Thyroid gland (tissue), 4 donors: ENCODE data around the gene MUC2. TPM values are rescaled to one million over a fixed set of nuclear protein-coding genes. Genes with fewer than 3 reads are reported as not detected.

Experiments used
- DNase-seq, 2 donors: peaks; one replicate each; pipeline ENCODE4 v3.0.0-alpha.2; 2019
- H3K27ac ChIP-seq, 3 donors: fragments of 200-600 bp; sonication (generic); 1 replicate in 2 of 3; 2 replicates in 1 of 3; pipeline ENCODE4 v1.5.1; 2016 to 2019; ENCODE audit warnings: mild to moderate bottlenecking in 1 of 3, moderate library complexity in 1 of 3
- H3K27me3 ChIP-seq: fragments of 200-600 bp; sonication (generic); one replicate; pipeline ENCODE4 v1.5.1; 2019
- H3K36me3 ChIP-seq, 2 donors: fragments of 200-600 bp; sonication (generic); one replicate each; pipeline ENCODE4 v1.5.1; 2016 to 2019
- H3K4me1 ChIP-seq, 2 donors: fragments of 200-600 bp; sonication (generic); one replicate each; pipeline ENCODE4 v1.5.1; 2017 to 2019
- H3K4me3 ChIP-seq, 3 donors: fragments of 200-600 bp; sonication (generic); replicated peaks in 1 of 3; 1 replicate in 2 of 3; 2 replicates in 1 of 3; pipeline ENCODE4 v1.5.1; 2016; ENCODE audit warnings: mild to moderate bottlenecking in 1 of 3
- H3K9me3 ChIP-seq: fragments of 200-600 bp; sonication (generic); one replicate; pipeline ENCODE4 v1.5.1; 2017
- CTCF ChIP-seq, 6 experiments: fragments of 200-600 bp in 3 of 6; fragments of 450-650 bp in 3 of 6; sonication (generic) in 3 of 6; IDR thresholded peaks; one replicate each; pipeline ENCODE4 v1.5.1; 2016 to 2019; ENCODE audit warnings: antibody characterized with exemption in 6 of 6, mild to moderate bottlenecking in 2 of 6, inconsistent platforms in 1 of 6, moderate library complexity in 1 of 6
- POLR2A ChIP-seq, 2 donors: fragments of 450-650 bp; IDR thresholded peaks; one replicate each; pipeline ENCODE4 v1.6.1; 2017; ENCODE audit warnings: antibody characterized with exemption in 2 of 2, mild to moderate bottlenecking in 2 of 2, moderate library complexity in 1 of 2
- WGBS, 2 donors: methylation state at CpG; one replicate each; pipeline ENCODE4 v1.1.5; 2017; 5-methylcytosine and 5-hydroxymethylcytosine counted together
- intact Hi-C: fragments of 100-400 bp; cut with DNase I; formaldehyde crosslinking; loops from one replicate; pipeline ENCODE4 v1.15.1; 2023
- total RNA-seq, 4 donors: library from RNA; depleted of rRNA; stranded (reverse); fragments of >200 nt; gene quantifications; one replicate each; pipeline ENCODE4 v1.2.3, GENCODE V29; 2016

MUC2 gene
- total RNA-seq, 4 donors from 2014 or later: not detected

DNA sequence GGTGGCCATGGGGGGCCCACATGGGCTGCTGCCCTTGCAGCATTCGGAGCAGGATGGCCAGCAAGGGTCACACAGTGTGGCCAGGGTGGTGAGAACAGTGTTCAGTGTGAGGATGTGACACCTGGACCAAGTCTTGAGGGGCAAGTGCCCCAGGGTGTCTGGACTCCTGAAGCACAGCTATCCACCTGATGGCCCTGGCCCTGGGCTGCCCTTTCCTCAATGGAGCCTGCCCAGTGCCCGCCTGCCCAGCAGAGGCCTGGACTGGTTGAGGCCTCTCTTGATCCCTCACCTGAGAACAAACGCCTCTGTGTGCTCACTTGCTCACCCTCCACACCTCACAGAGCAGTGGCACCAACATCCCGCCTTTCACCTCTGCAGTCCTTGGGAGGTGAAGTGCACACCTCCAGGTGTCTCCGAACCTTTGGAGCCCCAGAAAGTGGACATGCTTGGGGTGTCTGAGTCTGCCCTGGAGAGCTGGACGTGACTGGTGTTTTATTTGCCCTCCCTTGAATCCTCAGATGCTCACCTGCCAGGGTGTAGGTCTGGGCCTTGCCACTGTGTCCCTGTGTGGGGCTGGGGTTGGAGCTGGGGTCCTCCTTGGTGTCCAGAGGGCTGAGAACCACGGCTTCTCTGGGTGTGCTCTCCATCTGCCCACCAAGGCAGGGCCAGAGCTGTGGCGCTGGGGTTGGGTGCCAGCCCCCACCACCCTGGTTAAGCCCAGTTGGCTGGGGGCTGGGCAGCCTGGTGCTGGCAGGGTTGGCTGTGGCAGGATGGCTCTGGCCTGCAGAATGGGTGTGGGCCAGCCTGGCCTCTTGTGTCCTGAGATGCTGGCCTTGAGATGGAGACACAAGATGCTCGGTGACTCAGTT, 3.8 kb upstream of the MUC2 start:
- no peak for TF ChIP-seq CTCF (IDR thresholded peaks at IDR 0.05)
- TF ChIP-seq POLR2A (IDR thresholded peaks at IDR 0.05): no peak
- H3K9me3 ChIP-seq: no peaks in the 10 kb centered on the region
- no peaks in the 10 kb centered on the region for H3K27me3 ChIP-seq
- no peaks in the 10 kb centered on the region for H3K4me1 ChIP-seq
- H3K36me3 ChIP-seq: no peaks in the 10 kb centered on the region
- no peak overlapping the region for H3K4me3 ChIP-seq
- WGBS, 2 donors: 60 to 86% methylated on average over 1 to 7 of the region's 9 CpGs
- DNase-seq: no peak
- H3K27ac ChIP-seq: no peak overlapping the region
- intact Hi-C loops: no loop called here

DNA sequence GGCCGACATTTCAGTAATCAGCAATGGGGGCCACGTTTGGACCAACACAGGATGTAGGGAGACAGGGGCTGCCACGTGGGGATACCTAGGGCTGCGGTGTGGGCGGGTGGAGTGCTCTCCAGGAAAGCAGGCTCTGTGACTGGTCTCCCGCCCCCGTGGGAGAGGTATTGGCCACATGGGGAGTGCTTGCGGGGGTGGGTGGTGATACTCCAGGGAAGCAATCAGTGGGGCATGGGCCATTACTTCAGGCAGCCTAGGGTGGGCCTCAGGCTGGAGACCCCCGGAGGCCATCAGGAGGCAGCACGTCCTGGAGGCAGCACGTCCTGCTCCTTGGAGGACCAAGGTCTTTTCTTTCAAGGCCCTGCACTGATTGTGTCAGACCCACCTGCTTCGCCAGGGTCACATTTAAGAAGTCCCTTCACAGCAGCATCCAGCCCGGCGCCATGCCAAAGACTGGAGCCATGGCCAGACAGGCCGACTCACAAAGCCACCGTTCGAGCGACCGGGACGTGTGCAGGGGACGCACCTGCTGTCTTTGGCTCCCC, 3.0 kb upstream of the MUC2 start:
- no peaks in the 10 kb centered on the region for H3K9me3 ChIP-seq
- no peak overlapping the region for H3K27ac ChIP-seq
- H3K27me3 ChIP-seq: no peaks in the 10 kb centered on the region
- no peaks in the 10 kb centered on the region for H3K4me1 ChIP-seq
- no peak for DNase-seq
- WGBS, 2 donors: 66 to 72% methylated on average over 11 to 19 of the region's 21 CpGs
- no peaks in the 10 kb centered on the region for H3K36me3 ChIP-seq
- H3K4me3 ChIP-seq: no peak overlapping the region
- intact Hi-C loops: no loop called here
- TF ChIP-seq CTCF (IDR thresholded peaks at IDR 0.05) (no peak), POLR2A (IDR thresholded peaks at IDR 0.05) (no peak)

DNA sequence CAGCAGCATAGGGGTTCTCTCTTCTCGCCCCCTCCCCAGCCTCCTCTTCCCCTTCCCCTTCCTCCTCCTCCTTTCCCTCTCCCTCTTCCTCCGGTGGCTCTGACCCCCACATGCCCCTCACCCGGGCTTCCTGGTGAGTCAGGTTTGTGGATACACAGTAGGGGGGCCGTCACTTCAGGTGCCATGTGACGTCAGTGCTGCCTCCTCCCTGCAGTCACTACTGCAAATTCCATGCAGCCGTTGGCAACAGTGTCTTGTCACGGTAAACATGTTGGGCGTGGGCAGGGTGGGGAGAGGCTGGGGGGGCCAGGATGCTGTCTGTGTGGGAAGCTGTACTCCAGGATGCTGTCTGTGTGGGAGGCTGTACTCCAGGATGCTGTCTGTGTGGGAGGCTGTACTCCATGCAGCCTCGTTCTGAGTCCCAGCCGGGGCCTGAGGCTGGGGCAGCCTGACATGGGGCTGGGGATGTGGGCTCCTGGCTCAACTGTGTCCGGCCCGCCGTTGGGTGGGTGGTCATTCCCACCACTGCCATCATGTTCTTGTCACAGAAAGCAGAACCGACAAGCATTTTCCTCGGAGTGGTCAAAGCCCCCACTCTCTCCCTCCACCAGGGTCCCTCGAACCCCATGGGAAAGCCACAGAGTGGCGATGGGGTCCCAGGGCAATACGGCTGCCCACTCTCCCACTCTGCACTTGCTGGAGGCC, 2.4 kb upstream of the MUC2 start:
- DNase-seq: no peak
- H3K27me3 ChIP-seq: no peaks in the 10 kb centered on the region
- TF ChIP-seq CTCF (IDR thresholded peaks at IDR 0.05) (no peak), POLR2A (IDR thresholded peaks at IDR 0.05) (no peak)
- H3K27ac ChIP-seq: no peak overlapping the region
- H3K9me3 ChIP-seq: no peaks in the 10 kb centered on the region
- H3K4me1 ChIP-seq: no peaks in the 10 kb centered on the region
- intact Hi-C loops: no loop called here
- no peaks in the 10 kb centered on the region for H3K36me3 ChIP-seq
- H3K4me3 ChIP-seq: no peak overlapping the region
- 48 to 49% methylated on average over 11 to 14 of the region's 18 CpGs for WGBS, 2 donors

DNA sequence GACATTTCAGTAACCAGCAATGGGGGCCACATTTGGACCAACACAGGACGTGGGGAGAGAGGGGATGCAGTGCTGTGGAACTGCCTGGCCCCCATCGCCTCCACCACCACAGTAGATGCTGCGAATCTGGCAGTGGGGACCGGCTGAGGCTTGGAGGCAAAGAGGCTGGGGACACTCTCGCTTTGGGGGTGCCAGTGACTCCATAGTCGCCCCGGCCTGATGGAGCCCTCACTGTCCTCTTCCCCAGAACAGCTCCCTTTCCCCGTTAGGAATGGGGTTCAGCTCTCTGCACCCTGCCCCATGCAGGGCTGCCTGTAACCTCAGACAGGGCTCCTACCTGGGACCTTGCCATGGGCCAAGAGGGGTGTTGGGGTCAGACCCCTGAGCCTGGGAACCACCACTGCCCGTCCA, 1.8 kb upstream of the MUC2 start:
- no peak overlapping the region for H3K27ac ChIP-seq
- no peaks in the 10 kb centered on the region for H3K27me3 ChIP-seq
- no peak for DNase-seq
- TF ChIP-seq CTCF (IDR thresholded peaks at IDR 0.05) (no peak), POLR2A (IDR thresholded peaks at IDR 0.05) (no peak)
- no peak overlapping the region for H3K4me3 ChIP-seq
- intact Hi-C loops: no loop called here
- no peaks in the 10 kb centered on the region for H3K4me1 ChIP-seq
- H3K9me3 ChIP-seq: no peaks in the 10 kb centered on the region
- H3K36me3 ChIP-seq: no peaks in the 10 kb centered on the region
- 79 to 92% methylated on average over 8 to 9 of the region's 9 CpGs for WGBS, 2 donors
